MCF 10A (cell line): ENCODE results near the gene MNAT1. TPM values are rescaled to one million over a fixed set of nuclear protein-coding genes. Genes with fewer than 3 reads are reported as not detected.

Experiments used
- BruUV-seq: library from RNA; stranded (reverse); fragments of 400-500 nt; replicated peaks from 2 replicates; lab custom pipeline; 2021; lab: Mats Ljungman, UMichigan
- CTCF ChIA-PET: fragments of 300-600 bp; sonication (Branson Sonifier 250); formaldehyde crosslinking; extraction: SDS; loops from one replicate; lab custom pipeline; 2021; ENCODE audit warnings: antibody characterized with exemption, inconsistent platforms; lab: Yijun Ruan, JAX
- POLR2A ChIA-PET: fragments of 300-600, 350-650 bp; sonication (Branson Sonifier 250); formaldehyde crosslinking; extraction: SDS; loops from one replicate; lab custom pipeline; 2020; ENCODE audit warnings: antibody characterized with exemption, inconsistent platforms; lab: Yijun Ruan, JAX
- DNase-seq: peaks from one replicate; pipeline ENCODE4 v3.0.0-alpha.2; 2018; ENCODE audit not compliant: unreplicated experiment
- H3K27ac Mint-ChIP-seq: one replicate; pipeline ENCODE4 v1.8.0; 2022; ENCODE audit warnings: mild to moderate bottlenecking, low read depth, mixed read lengths; ENCODE audit not compliant: unreplicated experiment
- H3K27me3 Mint-ChIP-seq: one replicate; pipeline ENCODE4 v1.8.0; 2022; ENCODE audit warnings: mixed read lengths; ENCODE audit not compliant: insufficient read depth, unreplicated experiment
- H3K36me3 Mint-ChIP-seq: one replicate; pipeline ENCODE4 v1.8.0; 2022; ENCODE audit warnings: mild to moderate bottlenecking, moderate library complexity, mixed read lengths; ENCODE audit not compliant: insufficient read depth, unreplicated experiment
- H3K4me1 Mint-ChIP-seq: one replicate; pipeline ENCODE4 v1.8.0; 2022; ENCODE audit warnings: mixed read lengths; ENCODE audit not compliant: insufficient read depth, unreplicated experiment
- H3K4me3 Mint-ChIP-seq: one replicate; pipeline ENCODE4 v1.8.0; 2022; ENCODE audit warnings: mild to moderate bottlenecking, moderate library complexity, mixed read lengths; ENCODE audit not compliant: unreplicated experiment
- H3K9me3 Mint-ChIP-seq: one replicate; pipeline ENCODE4 v1.8.0; 2022; ENCODE audit warnings: mixed read lengths; ENCODE audit not compliant: unreplicated experiment
- intact Hi-C: fragments of 100-400 bp; cut with micrococcal nuclease; formaldehyde crosslinking; loops from 2 replicates; pipeline ENCODE4 v1.14.1; 2022
- total RNA-seq: library from RNA; stranded (reverse); gene quantifications from 2 replicates; pipeline ENCODE4 v1.2.3, GENCODE V29; 2022
- TF ChIP-seq, protein P1 (sequence below): fragments of 200-600 bp; IDR thresholded peaks from one replicate; pipeline ENCODE4 v1.8.0; 2022; ENCODE audit warnings: antibody characterized with exemption, mild to moderate bottlenecking; ENCODE audit not compliant: unreplicated experiment

The MNAT1 gene
- total RNA-seq, 1 experiment from 2014 or later, result 57.5 TPM

GRCh38 chr14:60999536-60999935, 265.0 kb downstream of the MNAT1 start:
- no peak overlapping the region for H3K27ac Mint-ChIP-seq
- BruUV-seq, result no TSS peak
- H3K4me3 Mint-ChIP-seq, result no peak overlapping the region
- no peaks in the 10 kb centered on the region for H3K9me3 Mint-ChIP-seq
- DNase-seq, result no peak
- no peaks in the 10 kb centered on the region for H3K36me3 Mint-ChIP-seq
- ChIA-PET CTCF (no interaction called here), POLR2A (no interaction called here)
- TF ChIP-seq, protein P1, sequence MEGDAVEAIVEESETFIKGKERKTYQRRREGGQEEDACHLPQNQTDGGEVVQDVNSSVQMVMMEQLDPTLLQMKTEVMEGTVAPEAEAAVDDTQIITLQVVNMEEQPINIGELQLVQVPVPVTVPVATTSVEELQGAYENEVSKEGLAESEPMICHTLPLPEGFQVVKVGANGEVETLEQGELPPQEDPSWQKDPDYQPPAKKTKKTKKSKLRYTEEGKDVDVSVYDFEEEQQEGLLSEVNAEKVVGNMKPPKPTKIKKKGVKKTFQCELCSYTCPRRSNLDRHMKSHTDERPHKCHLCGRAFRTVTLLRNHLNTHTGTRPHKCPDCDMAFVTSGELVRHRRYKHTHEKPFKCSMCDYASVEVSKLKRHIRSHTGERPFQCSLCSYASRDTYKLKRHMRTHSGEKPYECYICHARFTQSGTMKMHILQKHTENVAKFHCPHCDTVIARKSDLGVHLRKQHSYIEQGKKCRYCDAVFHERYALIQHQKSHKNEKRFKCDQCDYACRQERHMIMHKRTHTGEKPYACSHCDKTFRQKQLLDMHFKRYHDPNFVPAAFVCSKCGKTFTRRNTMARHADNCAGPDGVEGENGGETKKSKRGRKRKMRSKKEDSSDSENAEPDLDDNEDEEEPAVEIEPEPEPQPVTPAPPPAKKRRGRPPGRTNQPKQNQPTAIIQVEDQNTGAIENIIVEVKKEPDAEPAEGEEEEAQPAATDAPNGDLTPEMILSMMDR, result no peak
- peaks cover 5% of the 10 kb centered on the region for H3K4me1 Mint-ChIP-seq
- H3K27me3 Mint-ChIP-seq, result no peaks in the 10 kb centered on the region
- intact Hi-C loops, result no loop called here

GRCh38 chr14:61003571-61003970, 269.0 kb downstream of the MNAT1 start:
- intact Hi-C loops, result no loop called here
- Mint-ChIP-seq H3K27me3 (no peaks in the 10 kb centered on the region), H3K9me3 (no peaks in the 10 kb centered on the region), H3K36me3 (no peaks in the 10 kb centered on the region), H3K27ac (peak overlapping the region; percentile 32), H3K4me1 (peaks cover 5% of the 10 kb centered on the region), H3K4me3 (no peak overlapping the region)
- DNase-seq, result no peak
- POLR2A ChIA-PET, result interaction anchor here (1.7 kb wide), 1 partner anchor 23 kb away, joined by 7 read pairs; the partner anchor contains the start of genes SLC38A6 and TRMT5
- no TSS peak for BruUV-seq
- CTCF ChIA-PET, result no interaction called here
- TF ChIP-seq, protein P1, result no peak

- CTCF ChIA-PET, result interaction anchor here (0.6 to 1.8 kb wide), 4 partner anchors 233 to 394 kb away, joined by 3 to 7 read pairs (median 3); no protein-coding TSS in a partner anchor
- DNase-seq, result no peak
- no TSS peak for BruUV-seq
- intact Hi-C loops, result no loop called here
- Mint-ChIP-seq H3K4me1 (no peaks in the 10 kb centered on the region), H3K27me3 (no peaks in the 10 kb centered on the region), H3K27ac (no peak overlapping the region), H3K36me3 (no peaks in the 10 kb centered on the region), H3K4me3 (no peak overlapping the region), H3K9me3 (no peaks in the 10 kb centered on the region)
- TF ChIP-seq, protein P1, result no peak
- POLR2A ChIA-PET, result no interaction called here
These were observed 285.0 kb downstream of the MNAT1 start for GRCh38 chr14:61019537-61019936.

Other genes with a start within 250 kb of the MNAT1 start
- gene C14orf39, start 248.7 kb upstream of the MNAT1 start, total RNA-seq, result not detected in 2 replicates
- not detected in 2 replicates for gene SIX6, start 225.6 kb upstream of the MNAT1 start, total RNA-seq
- 0.29 and 0.33 TPM in 2 replicates for gene SIX1, start 85.3 kb upstream of the MNAT1 start, total RNA-seq
- gene SIX4, start 10.4 kb upstream of the MNAT1 start, total RNA-seq, result 12.9 and 13.6 TPM in 2 replicates
- gene TRMT5, start 246.3 kb downstream of the MNAT1 start, total RNA-seq, result 15.7 and 17.5 TPM in 2 replicates
- 7.9 and 12.6 TPM in 2 replicates for gene SLC38A6, start 246.5 kb downstream of the MNAT1 start, total RNA-seq